ENCODE measurements around the gene KIF1B.
"Not testable (repeated sequence)": the region's sequence is repeated elsewhere in the genome, so short reads cannot be mapped to it uniquely, and the experiment has no call there.

KIF1B gene

GRCh38 chr1:10192263-10192662, 18.1 kb upstream of the KIF1B start:
- no peak for DNase-seq (ENCODE audit: low read depth in 2 of 2)

DNA sequence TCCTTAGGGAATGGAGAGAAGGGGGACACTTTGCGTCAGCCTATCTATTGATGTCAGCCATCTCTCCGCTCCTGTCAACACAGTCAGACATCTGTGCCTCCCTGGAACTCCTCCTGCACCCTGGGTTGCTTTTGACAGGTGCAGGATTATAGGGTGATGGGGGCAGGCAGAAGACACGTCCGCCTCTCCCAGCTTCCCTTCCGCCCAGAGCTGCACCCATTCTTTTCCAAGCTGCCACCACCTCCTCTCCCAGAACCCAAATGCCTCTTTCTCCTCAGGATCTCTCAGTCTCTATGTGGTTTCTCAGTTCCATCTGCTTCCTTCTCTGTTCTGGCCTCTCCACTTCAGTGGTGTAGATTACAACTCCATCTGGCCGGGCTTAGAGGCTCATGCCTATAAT, 17.1 kb upstream of the KIF1B start:
- DNase-seq (ENCODE audit: low read depth in 2 of 2), result no peak

DNA sequence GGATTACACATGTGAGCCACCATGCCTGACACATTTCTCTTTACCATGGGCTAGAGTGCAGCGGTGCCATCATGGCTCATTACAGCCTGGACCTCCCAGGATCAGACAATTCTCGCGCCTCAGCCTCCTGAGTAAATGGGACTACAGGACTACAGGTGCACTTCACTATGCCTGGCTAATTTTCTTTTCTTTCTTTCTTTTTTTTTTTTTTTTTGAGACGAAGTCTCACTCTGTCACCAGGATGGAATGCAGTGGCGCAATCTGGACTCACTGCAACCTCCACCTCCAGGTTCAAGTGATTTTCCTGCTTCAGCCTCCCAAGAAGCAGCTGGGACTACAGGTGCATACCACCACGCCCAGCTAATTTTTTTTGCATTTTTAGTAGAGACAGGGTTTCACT, 14.8 kb upstream of the KIF1B start:
- DNase-seq (ENCODE audit: low read depth in 2 of 2), result no peak

DNA sequence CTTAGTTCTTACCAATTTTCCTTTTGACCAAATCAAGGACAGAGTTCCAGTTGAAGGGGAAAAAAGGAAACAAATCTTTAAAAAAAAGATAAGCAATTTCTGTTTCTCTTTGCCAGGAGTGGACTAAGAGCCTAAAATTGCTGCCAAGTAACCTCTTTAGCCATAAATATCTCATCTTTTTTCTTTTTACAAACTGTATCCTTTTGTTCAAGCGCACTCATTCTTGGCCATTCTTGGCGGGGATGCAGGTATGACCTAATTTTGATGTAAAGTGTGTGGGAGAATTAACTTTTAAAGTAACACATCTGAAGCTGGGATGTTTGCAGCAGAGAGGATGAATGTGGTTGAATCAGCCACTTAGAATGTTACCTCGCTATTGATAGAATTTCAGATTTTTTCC, 13.4 kb upstream of the KIF1B start:
- DNase-seq (ENCODE audit: low read depth in 2 of 2), result no peak

GRCh38 chr1:10200620-10201019, 9.8 kb upstream of the KIF1B start:
- no peak for DNase-seq (ENCODE audit: low read depth in 2 of 2)

GRCh38 chr1:10204003-10204642, 6.2 kb upstream of the KIF1B start:
- no peak for DNase-seq (ENCODE audit: low read depth in 2 of 2)

- not testable (repeated sequence) for DNase-seq (ENCODE audit: low read depth in 2 of 2)
These were observed 5.2 kb upstream of the KIF1B start for GRCh38 chr1:10205206-10205605.

- DNase-seq (ENCODE audit: low read depth in 2 of 2), result no peak
These were observed 2.6 kb upstream of the KIF1B start for GRCh38 chr1:10207810-10208209.

DNA sequence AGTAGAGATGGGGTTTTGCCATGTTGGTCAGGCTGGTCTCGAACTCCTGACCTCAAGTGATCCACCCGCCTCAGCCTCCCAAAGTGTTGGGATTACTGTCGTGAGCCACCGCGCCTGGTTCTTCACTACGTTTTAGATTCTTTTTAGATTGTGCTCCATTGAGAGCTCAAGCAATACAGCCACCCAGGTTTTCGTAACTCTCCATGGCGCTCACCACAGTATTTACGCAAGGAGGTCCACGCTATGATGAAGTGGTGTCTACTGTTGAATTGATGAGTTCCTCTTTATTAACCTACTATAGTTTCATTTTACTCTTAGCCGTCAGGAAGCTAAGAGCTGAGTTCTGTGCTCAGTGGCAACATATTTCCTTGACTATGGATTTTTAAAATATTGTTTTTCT, 1.8 kb upstream of the KIF1B start:
- DNase-seq (ENCODE audit: low read depth in 2 of 2), result no peak

DNA sequence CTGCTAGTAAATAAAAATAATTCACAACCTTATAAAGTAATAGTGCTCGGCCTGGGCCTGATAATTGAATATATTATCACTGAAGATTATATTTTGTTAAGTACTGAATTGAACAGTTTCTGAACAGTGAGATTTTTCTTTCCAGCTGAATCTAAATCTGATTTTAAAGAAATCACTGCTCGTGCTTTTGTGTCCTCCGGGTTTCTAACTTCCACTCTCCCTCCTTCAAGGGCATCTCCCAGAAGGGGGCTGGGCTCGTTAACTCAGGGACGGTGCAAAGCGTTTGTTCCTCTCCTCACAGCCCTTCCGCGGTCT, 823 bp upstream of the KIF1B start:
- DNase-seq (ENCODE audit: low read depth in 2 of 2), result no peak

GRCh38 chr1:10210841-10211804, 753 bp downstream of the KIF1B start:
- no peak for DNase-seq (ENCODE audit: low read depth in 2 of 2)

DNA sequence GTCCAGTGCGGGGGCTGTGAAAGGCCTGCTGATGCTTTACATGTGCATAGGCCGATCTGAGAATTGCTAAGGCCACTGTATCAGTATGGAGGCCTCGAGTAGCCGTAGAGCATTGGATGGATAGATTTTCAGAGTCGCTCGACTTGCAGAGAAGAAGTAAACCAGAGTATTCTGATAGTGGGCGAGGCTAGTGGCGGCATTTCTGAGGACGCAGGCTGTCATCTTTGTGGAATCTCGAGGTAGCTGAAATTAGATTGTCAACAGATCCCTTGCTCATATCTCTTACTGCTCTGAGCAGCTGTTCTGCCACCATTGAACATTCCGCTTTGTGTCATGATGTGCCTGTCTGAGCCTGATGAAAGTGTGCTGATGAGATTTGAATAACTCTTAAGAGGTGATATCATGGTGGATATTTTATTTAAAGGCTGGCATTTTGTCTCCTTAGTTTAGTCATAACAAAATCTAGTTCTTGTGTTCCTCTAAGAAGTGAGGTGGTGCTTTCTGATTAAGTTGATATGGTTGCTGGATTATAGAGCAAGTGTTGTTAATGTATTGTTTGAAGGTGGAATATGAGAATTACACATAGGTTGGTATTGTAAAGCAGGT, 1.5 kb downstream of the KIF1B start:
- no peak for DNase-seq (ENCODE audit: low read depth in 2 of 2)

DNA sequence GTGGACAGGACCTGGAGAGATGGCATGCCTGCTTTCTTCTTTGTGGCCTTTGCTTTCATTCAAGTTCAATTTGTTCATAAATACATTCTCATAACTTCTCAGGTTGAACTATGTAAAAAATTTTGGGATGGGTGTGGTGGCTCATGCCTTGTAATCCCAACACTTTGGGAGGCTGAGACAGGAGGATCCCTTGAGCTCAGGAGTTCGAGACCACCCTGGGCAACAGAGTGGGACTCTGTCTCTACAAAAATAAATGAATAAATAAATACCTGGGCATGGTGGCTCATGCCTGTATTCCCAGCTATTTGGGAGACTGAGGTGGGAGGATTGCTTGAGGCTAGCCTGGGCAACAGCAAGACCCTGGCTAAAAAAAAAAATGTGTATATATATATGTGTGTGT, 2.1 kb downstream of the KIF1B start:
- no peak for DNase-seq (ENCODE audit: low read depth in 2 of 2)

- DNase-seq (ENCODE audit: low read depth in 2 of 2), result no peak
These were observed 2.9 kb downstream of the KIF1B start for GRCh38 chr1:10213186-10213705.

DNA sequence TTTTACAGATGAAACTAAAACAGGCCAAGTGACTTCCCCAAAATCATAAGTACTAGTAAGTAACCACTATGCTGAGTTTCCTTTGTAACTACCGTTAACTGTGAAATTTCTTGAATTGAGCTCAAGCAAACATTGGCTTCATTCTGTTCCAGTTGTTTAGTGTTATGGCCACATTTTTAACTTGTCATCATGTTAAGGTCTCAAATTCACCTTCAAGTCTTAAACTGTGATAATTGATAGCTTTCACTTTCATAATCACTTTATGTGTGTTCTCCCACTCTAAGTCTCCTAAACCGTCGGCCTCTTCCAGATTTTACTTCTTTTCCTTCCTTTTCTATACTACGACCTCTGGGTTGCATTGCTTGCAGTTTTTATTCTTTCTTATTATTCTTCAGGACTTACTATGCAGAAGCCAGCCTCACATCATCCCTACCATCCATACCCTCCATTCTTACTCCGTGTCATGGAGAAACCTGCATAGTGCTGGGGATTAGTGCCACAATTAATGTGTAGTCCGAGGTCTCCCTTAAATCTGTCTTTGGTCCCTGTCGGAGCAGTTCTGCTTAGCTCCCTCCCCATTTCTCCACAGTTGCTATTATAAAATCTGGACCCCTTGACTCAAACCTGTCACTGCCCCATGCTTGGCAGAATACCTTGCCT, 5.8 kb downstream of the KIF1B start:
- no peak for DNase-seq (ENCODE audit: low read depth in 2 of 2)

- DNase-seq (ENCODE audit: low read depth in 2 of 2), result no peak
These were observed 7.5 kb downstream of the KIF1B start for GRCh38 chr1:10217748-10218441.

DNA sequence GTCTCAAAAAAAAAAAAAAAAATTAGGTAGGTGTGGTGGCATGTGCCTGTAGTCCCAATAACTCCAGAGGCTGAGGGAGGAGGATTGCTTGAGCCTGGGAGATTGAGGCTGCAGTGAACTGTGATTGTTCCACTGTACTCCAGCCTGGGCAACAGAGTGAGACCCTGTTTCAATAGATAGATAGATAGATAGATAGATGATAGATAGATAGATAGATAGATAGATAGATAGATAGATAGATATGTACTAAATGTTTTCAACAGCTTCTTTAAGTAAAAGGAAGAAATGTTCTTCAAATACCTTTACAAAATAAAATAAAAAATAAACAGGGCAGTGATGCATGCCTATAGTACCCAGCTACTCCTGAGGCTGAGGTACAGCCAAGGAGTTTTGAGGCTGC, 9.8 kb downstream of the KIF1B start:
- no peak for DNase-seq (ENCODE audit: low read depth in 2 of 2)

GRCh38 chr1:10220657-10221056, 10.3 kb downstream of the KIF1B start:
- DNase-seq (ENCODE audit: low read depth in 2 of 2), result not testable (repeated sequence)

GRCh38 chr1:10225573-10225972, 15.2 kb downstream of the KIF1B start:
- DNase-seq (ENCODE audit: low read depth in 2 of 2), result no peak

DNA sequence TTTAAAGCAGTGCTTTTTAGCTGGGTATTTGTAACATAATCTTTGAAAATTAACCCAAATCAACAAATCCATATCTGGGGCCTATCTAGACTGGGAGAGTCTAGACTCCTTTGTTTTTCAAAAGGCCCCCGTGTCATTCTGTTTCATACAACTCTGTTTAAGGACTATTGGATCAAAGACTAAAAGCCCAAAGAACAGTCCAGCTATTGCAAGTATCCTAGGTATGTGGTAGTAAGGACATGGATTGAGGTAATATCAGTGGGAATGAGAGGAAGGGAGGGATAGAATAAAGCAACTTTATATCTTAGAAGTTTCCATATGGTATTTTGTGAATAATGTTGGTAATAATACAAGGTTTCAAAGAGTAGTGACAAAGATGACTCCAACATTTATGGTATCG, 18.2 kb downstream of the KIF1B start:
- DNase-seq (ENCODE audit: low read depth in 2 of 2), result no peak

- DNase-seq (ENCODE audit: low read depth in 2 of 2), result no peak
These were observed 19.5 kb downstream of the KIF1B start for GRCh38 chr1:10229903-10230302.

GRCh38 chr1:10232163-10232562, 21.8 kb downstream of the KIF1B start:
- DNase-seq (ENCODE audit: low read depth in 2 of 2), result no peak

Data from stimulated activated CD8-positive, alpha-beta memory T cell treated with anti-CD3 and anti-CD28 coated beads, Interleukin-7, amount 100 ng/mL, for 4 hours (primary cell).